Activated CD8-positive, alpha-beta memory T cell treated with anti-CD3 and anti-CD28 coated beads, Interleukin-2, amount 50 U/mL, for 48 hours (primary cell): ENCODE data around the gene SPAG7.

Source experiments
- DNase-seq: peaks from one replicate; pipeline ENCODE4 v3.0.0-alpha.2; 2020

SPAG7 gene

GRCh38 chr17:4967539-4968485 is at the start of gene SPAG7:
TSS of gene SPAG7 (minus strand) at chr17:4967817. CDS start at chr17:4967804, 13 bp downstream.
- peak; percentile 96 for DNase-seq

- DNase-seq: no peak
These were observed 46.7 kb upstream of the SPAG7 start for GRCh38 chr17:5014357-5014756.

GRCh38 chr17:5011928-5012327 is 44.3 kb upstream of the SPAG7 start:
- no peak for DNase-seq

GRCh38 chr17:5003214-5003867 is 35.7 kb upstream of the SPAG7 start:
- no peak for DNase-seq

DNA sequence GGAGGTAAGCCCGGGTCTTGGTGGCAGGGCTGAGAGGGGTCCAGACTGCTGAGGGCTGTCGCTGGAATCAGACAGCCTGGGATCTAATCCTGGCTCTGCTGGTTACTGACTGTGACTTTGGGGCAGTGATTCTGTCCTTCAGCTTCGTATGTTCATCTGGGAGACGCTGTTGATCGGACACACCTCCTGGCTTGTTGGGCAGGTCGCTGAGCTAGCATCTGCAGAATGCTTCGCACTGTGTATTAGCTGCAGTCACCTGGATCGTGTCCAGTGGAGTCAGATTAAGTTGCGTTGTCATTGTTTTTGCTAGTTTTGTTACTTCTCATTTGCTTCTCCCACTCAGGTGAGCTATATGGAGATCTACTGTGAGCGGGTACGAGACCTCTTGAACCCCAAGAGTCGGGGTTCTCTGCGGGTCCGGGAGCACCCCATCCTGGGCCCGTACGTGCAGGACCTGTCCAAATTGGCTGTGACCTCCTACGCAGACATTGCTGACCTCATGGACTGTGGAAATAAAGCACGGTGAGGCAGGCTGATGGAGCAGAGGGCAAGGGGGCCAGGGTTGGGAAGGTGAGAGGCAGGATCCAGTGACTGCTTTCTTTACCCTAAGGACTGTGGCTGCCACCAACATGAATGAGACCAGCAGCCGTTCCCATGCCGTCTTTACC is 34.6 kb upstream of the SPAG7 start:
- no peak for DNase-seq

DNA sequence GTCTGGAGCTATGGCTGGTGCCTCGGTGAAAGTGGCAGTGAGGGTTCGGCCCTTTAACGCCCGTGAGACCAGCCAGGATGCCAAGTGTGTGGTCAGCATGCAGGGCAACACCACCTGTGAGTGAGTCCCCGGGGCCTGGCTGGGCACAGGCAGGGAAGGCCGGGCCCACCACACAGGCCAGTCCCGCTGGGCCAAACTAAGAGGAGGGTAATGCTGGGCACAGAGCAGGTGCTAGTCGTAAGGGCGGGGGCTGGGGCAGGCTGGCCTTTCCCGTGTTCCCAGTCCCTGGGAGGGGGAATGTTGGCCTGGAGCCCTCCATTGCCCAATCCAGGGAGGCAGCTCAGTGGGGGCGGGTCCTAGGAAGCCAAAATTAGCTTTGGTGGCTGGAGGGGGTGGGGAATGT is 32.6 kb upstream of the SPAG7 start:
- no peak for DNase-seq

DNA sequence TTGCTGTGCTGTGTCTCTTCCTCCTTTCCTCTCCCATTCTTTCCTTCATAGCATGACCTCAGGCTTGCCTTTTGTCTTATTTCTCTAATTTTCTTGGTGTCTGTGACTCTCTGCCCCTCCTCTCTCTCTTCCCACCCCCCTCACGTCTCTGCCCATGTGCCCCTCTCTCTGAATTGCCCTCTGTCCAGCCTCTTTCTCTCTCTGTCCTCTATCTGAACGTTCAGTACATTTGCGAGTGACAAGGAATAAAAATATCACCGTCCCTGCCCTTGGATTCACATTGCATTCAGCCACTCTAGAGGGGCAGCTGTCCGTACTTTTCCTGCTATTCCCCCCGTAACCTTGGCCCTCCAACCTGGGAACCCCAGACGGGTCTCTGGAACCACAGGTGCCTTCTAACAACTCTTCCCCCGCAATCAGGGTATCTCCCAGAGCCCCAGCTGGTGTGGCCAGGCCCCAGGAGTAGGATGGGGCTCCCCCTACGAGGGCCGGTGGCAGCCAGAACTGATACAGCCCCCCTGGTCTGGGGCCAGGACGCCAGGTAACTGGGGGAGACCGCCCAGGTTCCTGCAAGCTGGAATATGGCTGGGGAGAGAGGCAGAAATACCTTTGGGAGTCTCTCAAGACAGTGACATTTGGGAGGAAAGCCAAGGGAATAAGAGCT is 31.9 kb upstream of the SPAG7 start:
- no peak for DNase-seq

DNA sequence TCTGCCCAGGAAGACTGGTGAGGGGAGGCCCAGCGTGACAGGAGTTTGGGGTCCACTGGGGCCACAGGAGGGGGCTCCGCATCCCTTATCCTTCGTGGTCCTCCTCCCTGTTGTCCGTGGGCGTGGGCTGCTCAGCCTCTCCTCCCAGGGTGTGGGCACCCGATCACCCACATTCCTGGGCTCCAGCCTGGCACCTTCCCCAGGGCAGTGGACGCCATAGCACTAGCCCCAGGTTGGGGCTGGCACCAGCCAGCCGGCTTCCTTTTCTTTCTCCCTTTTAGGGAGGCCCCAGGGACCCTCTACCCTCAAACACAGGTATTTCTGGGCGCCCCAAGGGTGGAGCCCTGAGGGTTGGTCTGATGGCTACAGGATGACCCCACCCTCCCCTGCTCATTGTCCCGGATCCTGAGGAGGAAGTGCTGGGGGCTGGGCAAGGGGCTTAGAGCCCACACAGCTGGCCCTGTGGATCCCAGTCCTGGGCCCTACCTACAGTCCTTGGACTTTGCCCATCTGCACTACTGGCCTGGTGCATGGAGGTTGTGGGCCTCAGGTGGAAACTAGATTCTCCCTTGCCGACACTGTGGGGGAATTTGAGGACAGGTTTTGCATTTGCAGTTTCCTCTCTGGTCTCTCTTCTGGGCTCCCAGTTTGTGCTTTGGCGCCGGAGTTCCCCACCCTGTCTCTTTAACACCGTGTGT is 31.3 kb upstream of the SPAG7 start:
- no peak for DNase-seq

GRCh38 chr17:4998027-4998731 is 30.6 kb upstream of the SPAG7 start:
- DNase-seq: peak; percentile 71

- peak; percentile 93 for DNase-seq
These were observed 29.8 kb upstream of the SPAG7 start, which contains the start of the genes INCA1 and KIF1C for GRCh38 chr17:4997302-4998026. TSS of gene INCA1 (minus strand) at chr17:4997522. CDS start at chr17:4994437, 3,085 bp downstream. TSS of gene KIF1C (plus strand) at chr17:4997950. CDS start at chr17:5000247, 2,297 bp downstream.

DNA sequence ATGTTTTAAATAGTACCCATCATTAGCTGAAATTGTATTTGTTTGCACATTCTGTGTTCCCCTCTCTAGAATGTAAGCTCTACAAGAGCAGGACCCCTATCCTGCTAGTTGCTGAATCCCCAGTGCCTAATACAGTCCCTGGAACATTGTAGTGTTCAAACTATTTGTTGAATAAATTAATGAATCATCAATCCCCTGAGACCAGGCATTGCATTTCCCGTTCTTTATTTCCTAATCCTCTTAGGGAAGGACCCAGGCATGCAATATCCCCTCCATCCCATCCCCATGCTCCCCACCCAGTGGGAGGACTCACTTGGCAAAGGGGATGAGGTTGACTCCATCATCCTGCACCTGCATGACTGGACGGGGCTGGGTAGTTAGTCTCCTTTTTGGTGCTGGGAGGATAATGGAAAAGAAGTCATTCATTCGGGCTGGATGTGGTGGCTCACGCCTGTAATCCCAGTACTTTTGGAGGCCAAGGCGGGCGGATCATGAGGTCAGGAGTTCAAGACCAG is 26.5 kb upstream of the SPAG7 start:
- no peak for DNase-seq

DNA sequence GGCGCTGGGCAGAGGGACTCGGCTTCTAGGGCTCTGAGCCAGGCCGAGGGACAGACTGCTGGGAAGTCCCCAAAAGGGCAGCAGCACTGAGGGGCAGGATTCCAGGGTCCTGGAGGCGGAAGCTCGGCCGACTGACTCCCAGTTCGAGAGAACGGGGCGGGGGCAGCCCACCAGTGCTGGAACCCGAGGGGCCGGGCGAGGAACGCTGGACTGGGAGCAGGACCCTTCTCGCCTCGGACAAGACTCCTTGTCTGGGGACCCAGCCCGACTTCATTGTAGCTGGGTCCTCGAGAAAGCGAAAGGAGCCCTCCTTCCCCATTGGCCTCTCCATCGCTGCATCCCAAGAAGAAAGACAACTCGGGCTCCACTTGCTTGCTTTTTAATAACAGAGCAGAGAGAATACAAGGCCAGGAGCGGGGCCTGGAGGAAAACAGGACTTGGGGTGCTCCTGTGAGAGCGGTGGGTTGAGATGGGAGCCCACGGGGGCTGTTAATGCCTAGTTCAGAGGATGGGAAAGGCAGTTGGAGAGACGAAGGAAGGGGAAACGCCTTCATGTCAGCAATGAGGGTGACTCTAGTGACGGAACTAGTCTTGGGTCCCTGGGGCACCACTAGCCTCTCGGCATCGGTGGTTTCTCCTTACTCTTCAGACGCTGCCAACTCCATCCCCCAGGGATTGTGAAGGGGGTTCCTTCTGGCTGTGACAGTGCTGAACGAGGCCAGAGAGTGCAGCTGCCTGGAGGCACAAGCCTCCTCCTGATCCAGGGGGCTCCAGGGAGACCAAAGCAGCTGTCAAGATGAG is 20.4 kb upstream of the SPAG7 start:
- no peak for DNase-seq

- DNase-seq: peak; percentile 95
These were observed 19.5 kb upstream of the SPAG7 start, which contains the start of gene CAMTA2 for GRCh38 chr17:4986951-4987766. TSS of gene CAMTA2 (minus strand) at chr17:4987675. CDS start at chr17:4986222, 1,453 bp downstream.

GRCh38 chr17:4986403-4986802 is 18.8 kb upstream of the SPAG7 start:
- DNase-seq: no peak

DNA sequence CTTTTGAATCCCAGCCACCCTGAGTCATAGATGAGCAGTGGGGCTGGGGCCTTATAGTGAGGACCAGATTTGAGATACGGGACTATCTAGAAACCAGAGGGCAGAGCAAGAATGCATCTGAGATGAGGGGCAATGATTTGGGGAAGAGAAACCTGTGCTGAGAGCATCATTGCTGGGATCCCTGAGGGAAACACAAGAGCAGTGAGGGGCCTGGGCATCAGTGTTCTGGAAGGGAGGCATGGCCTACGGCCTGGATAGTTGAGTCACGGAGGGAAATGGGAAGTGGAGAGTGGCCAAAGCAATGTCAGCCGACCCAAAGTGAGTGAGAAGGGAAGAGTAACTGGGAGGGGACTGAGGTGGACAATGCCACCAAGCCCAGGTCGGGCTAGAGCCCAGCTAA is 14.7 kb upstream of the SPAG7 start:
- DNase-seq: no peak

- no peak for DNase-seq
These were observed 13.1 kb upstream of the SPAG7 start for GRCh38 chr17:4980644-4981216.

GRCh38 chr17:4978726-4979125 is 11.1 kb upstream of the SPAG7 start:
- DNase-seq: no peak

DNA sequence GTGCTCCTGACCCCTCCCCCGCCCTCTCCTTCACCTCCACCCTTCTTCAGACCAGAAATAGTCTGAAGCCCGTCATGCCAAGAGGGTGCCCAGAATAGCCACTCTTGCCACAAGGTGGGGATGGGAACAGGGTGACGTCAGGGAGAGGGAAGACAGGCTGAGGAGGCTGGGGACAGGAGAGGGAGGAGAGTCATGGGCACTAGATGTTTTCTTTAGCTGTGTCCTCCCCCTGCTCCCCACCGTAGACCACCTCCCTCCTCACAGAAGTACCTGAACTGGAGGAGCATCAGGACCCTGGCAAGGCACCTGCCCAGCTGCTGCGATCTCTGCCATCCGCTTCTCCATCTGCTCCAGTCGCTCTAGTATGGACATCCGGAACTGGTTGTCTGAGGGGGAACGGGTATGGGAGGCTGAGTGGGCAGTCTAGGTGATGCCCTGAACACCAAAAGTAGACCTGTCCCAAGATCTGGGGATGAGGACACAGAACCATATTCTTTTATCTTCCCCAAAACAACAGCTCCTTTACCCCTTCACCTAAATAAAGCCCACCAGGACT is 6.6 kb upstream of the SPAG7 start:
- DNase-seq: no peak
